ENCODE results near the gene CSRP3. TPM values are rescaled to one million over a fixed set of nuclear protein-coding genes. Genes with fewer than 3 reads are reported as not detected.
A peak's percentile ranks its signal among the peaks of the same experiment; 100 is the strongest.

The CSRP3 gene
- total and polyA plus RNA-seq, 4 experiments from 2014 or later = not detected

GRCh38 chr11:19243143-19243542 is 41.4 kb upstream of the CSRP3 start:
- no peaks in the 10 kb centered on the region for H3K9me3 ChIP-seq (ENCODE audit: control insufficient read depth in 1 of 2, low read length in 2 of 2)
- ChIA-PET POLR2A (ENCODE audit: partially characterized antibody) (no interaction called here), CTCF (ENCODE audit: partially characterized antibody) (interaction anchor here (1.2 kb wide), 1 partner anchor 11 kb away, joined by 3 read pairs; no protein-coding TSS in a partner anchor)
- H3K27ac Mint-ChIP-seq = no peak overlapping the region
- no peaks in the 10 kb centered on the region for H3K36me3 ChIP-seq (ENCODE audit: insufficient read depth, low read length)
- H3K4me1 Mint-ChIP-seq = peaks cover 7 to 23% (median 13%) of the 10 kb centered on the region in 4 donors
- H3K4me3 Mint-ChIP-seq = peak overlapping the region in 4 of 8 donors; percentile 52 to 90 (median 86)
- no peak for DNase-seq
- H3K27me3 Mint-ChIP-seq = peaks cover 26 to 34% of the 10 kb centered on the region in 2 donors
- no peak overlapping the region for H3K27ac ChIP-seq (ENCODE audit: low read depth, low read length)
- intact Hi-C loops (cut with micrococcal nuclease) = no loop called here
- H3K36me3 Mint-ChIP-seq = peaks cover 0 to 2% of the 10 kb centered on the region in 2 donors
- peaks cover 10% of the 10 kb centered on the region for H3K27me3 ChIP-seq (ENCODE audit: insufficient read depth, low read length)
- peaks cover 14% of the 10 kb centered on the region for H3K4me1 ChIP-seq (ENCODE audit: insufficient read depth, low read length)
- no peak overlapping the region for H3K4me3 ChIP-seq (ENCODE audit: low read length in 2 of 2)
- no peaks in the 10 kb centered on the region for H3K9me3 Mint-ChIP-seq

- ChIA-PET CTCF (ENCODE audit: partially characterized antibody) (interaction anchor here (1.2 kb wide), 1 partner anchor 10 kb away, joined by 3 read pairs; no protein-coding TSS in a partner anchor), POLR2A (ENCODE audit: partially characterized antibody) (no interaction called here)
- H3K9me3 ChIP-seq (ENCODE audit: control insufficient read depth in 1 of 2, low read length in 2 of 2) = no peaks in the 10 kb centered on the region
- peaks cover 14% of the 10 kb centered on the region for H3K4me1 ChIP-seq (ENCODE audit: insufficient read depth, low read length)
- H3K4me3 ChIP-seq (ENCODE audit: low read length in 2 of 2) = peak overlapping the region in 1 of 2 donors; percentile 89
- peaks cover 0 to 2% of the 10 kb centered on the region in 2 donors for H3K36me3 Mint-ChIP-seq
- peaks cover 7 to 23% (median 13%) of the 10 kb centered on the region in 4 donors for H3K4me1 Mint-ChIP-seq
- intact Hi-C loops (cut with micrococcal nuclease) = no loop called here
- H3K4me3 Mint-ChIP-seq = peak overlapping the region; percentile 82 to 90 (median 86)
- H3K9me3 Mint-ChIP-seq = no peaks in the 10 kb centered on the region
- H3K27ac Mint-ChIP-seq = peak overlapping the region in 3 of 7 donors; percentile 67 to 90 (median 75)
- no peak overlapping the region for H3K27ac ChIP-seq (ENCODE audit: low read depth, low read length)
- peaks cover 10% of the 10 kb centered on the region for H3K27me3 ChIP-seq (ENCODE audit: insufficient read depth, low read length)
- peaks cover 26 to 34% of the 10 kb centered on the region in 2 donors for H3K27me3 Mint-ChIP-seq
- no peaks in the 10 kb centered on the region for H3K36me3 ChIP-seq (ENCODE audit: insufficient read depth, low read length)
- no peak for DNase-seq
Observed at GRCh38 chr11:19242179-19242932, 40.6 kb upstream of the CSRP3 start.

- Mint-ChIP-seq H3K27ac (peak overlapping the region in 1 of 7 donors; percentile 67), H3K36me3 (peaks cover 0 to 2% of the 10 kb centered on the region in 2 donors), H3K27me3 (peaks cover 26 to 29% of the 10 kb centered on the region in 2 donors), H3K4me1 (peaks cover 7 to 23% (median 13%) of the 10 kb centered on the region in 4 donors), H3K9me3 (no peaks in the 10 kb centered on the region), H3K4me3 (peak overlapping the region; percentile 82 to 92 (median 86))
- intact Hi-C loops (cut with micrococcal nuclease) = no loop called here
- ChIA-PET CTCF (ENCODE audit: partially characterized antibody) (no interaction called here), POLR2A (ENCODE audit: partially characterized antibody) (no interaction called here)
- H3K9me3 ChIP-seq (ENCODE audit: control insufficient read depth in 1 of 2, low read length in 2 of 2) = no peaks in the 10 kb centered on the region
- no peak overlapping the region for H3K27ac ChIP-seq (ENCODE audit: low read depth, low read length)
- H3K27me3 ChIP-seq (ENCODE audit: insufficient read depth, low read length) = peaks cover 10% of the 10 kb centered on the region
- DNase-seq = no peak
- H3K4me1 ChIP-seq (ENCODE audit: insufficient read depth, low read length) = peaks cover 14% of the 10 kb centered on the region
- no peaks in the 10 kb centered on the region for H3K36me3 ChIP-seq (ENCODE audit: insufficient read depth, low read length)
- H3K4me3 ChIP-seq (ENCODE audit: low read length in 2 of 2) = peak overlapping the region in 1 of 2 donors; percentile 89
Observed at GRCh38 chr11:19241260-19242178, 39.7 kb upstream of the CSRP3 start.

GRCh38 chr11:19240420-19241259 is 38.9 kb upstream of the CSRP3 start, which contains the start of gene E2F8:
E2F8 (minus strand) TSS chr11:19240945; CDS start chr11:19240121, 824 bp downstream.
- Mint-ChIP-seq H3K4me3 (peak within 1 kb of the TSS; percentile 85 to 92 (median 88)), H3K9me3 (no peaks in the 10 kb centered on the region), H3K4me1 (peaks cover 7 to 23% (median 13%) of the 10 kb centered on the region in 4 donors), H3K27me3 (peaks cover 23% of the 10 kb centered on the region in 2 donors), H3K36me3 (peaks cover 0 to 2% of the 10 kb centered on the region in 2 donors), H3K27ac (peak within 1 kb of the TSS in 5 of 7 donors; percentile 29 to 82 (median 70))
- intact Hi-C loops (cut with micrococcal nuclease) = loop anchor here (1.0 kb wide), 1 partner anchor 123 kb away; the partner anchor contains the start of gene ZDHHC13
- no peaks in the 10 kb centered on the region for H3K9me3 ChIP-seq (ENCODE audit: control insufficient read depth in 1 of 2, low read length in 2 of 2)
- CTCF ChIA-PET (ENCODE audit: partially characterized antibody) = no interaction called here
- POLR2A ChIA-PET (ENCODE audit: partially characterized antibody) = no interaction called here
- peaks cover 14% of the 10 kb centered on the region for H3K4me1 ChIP-seq (ENCODE audit: insufficient read depth, low read length)
- no peaks in the 10 kb centered on the region for H3K36me3 ChIP-seq (ENCODE audit: insufficient read depth, low read length)
- H3K4me3 ChIP-seq (ENCODE audit: low read length in 2 of 2) = peak within 1 kb of the TSS; percentile 37 to 89
- peaks cover 10% of the 10 kb centered on the region for H3K27me3 ChIP-seq (ENCODE audit: insufficient read depth, low read length)
- H3K27ac ChIP-seq (ENCODE audit: low read depth, low read length) = no peak within 1 kb of the TSS
- DNase-seq = peak; percentile 75 to 81 (median 76)

DNA sequence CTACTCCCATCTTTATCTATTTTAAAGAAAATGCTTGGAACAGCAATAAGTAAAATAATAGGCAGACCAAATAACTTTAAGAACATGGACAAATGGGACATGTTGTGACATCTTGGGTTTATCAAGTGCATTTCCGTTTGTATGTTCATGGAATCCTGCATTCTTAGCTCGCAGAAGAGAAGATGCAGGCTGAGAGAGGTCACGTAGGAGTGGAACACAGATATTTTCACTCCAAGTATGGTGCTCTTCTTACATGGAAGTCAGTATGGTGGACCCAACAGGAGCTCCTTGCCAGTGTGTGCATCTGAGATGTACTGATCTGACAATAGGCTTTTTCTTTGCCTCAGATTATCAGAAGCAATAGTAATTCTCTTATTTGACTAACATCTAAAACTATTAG is 37.3 kb upstream of the CSRP3 start:
- peaks cover 7 to 23% (median 13%) of the 10 kb centered on the region in 4 donors for H3K4me1 Mint-ChIP-seq
- intact Hi-C loops (cut with micrococcal nuclease) = no loop called here
- DNase-seq = no peak
- no peaks in the 10 kb centered on the region for H3K9me3 Mint-ChIP-seq
- H3K4me3 Mint-ChIP-seq = peak overlapping the region in 6 of 8 donors; percentile 4 to 65 (median 41)
- peaks cover 14% of the 10 kb centered on the region for H3K4me1 ChIP-seq (ENCODE audit: insufficient read depth, low read length)
- no peaks in the 10 kb centered on the region for H3K36me3 ChIP-seq (ENCODE audit: insufficient read depth, low read length)
- H3K4me3 ChIP-seq (ENCODE audit: low read length in 2 of 2) = no peak overlapping the region
- H3K27ac Mint-ChIP-seq = peak overlapping the region in 2 of 7 donors; percentile 18 to 24
- peaks cover 21% of the 10 kb centered on the region in 2 donors for H3K27me3 Mint-ChIP-seq
- ChIA-PET CTCF (ENCODE audit: partially characterized antibody) (no interaction called here), POLR2A (ENCODE audit: partially characterized antibody) (no interaction called here)
- peaks cover 0 to 2% of the 10 kb centered on the region in 2 donors for H3K36me3 Mint-ChIP-seq
- H3K9me3 ChIP-seq (ENCODE audit: control insufficient read depth in 1 of 2, low read length in 2 of 2) = no peaks in the 10 kb centered on the region
- H3K27ac ChIP-seq (ENCODE audit: low read depth, low read length) = no peak overlapping the region
- H3K27me3 ChIP-seq (ENCODE audit: insufficient read depth, low read length) = peaks cover 10% of the 10 kb centered on the region

DNA sequence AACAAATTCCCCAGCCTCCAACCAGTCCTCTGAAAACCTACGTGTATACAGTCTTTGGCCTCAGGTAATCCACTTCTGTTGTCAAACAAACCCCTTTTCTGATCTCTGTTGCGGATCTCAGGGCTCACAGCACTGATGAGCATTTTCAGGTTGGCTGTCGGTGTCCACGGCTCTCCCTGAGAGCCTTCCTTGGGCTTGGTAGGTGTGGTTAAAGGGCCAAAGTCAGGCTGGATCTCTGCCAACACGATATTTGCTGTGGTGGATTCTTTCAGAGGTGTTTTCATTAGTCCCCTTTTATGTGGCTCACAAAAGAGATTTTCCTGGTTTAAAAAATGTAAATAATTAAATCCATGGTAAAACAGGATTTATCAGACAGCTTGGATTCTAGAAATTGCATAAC is 36.0 kb upstream of the CSRP3 start:
- Mint-ChIP-seq H3K36me3 (peaks cover 0 to 2% of the 10 kb centered on the region in 2 donors), H3K4me1 (peaks cover 7 to 21% (median 13%) of the 10 kb centered on the region in 4 donors), H3K4me3 (no peak overlapping the region), H3K27ac (no peak overlapping the region), H3K27me3 (peaks cover 11 to 13% of the 10 kb centered on the region in 2 donors), H3K9me3 (no peaks in the 10 kb centered on the region)
- peaks cover 14% of the 10 kb centered on the region for H3K4me1 ChIP-seq (ENCODE audit: insufficient read depth, low read length)
- CTCF ChIA-PET (ENCODE audit: partially characterized antibody) = interaction anchor here (1.9 kb wide), 1 partner anchor 21 kb away, joined by 6 read pairs; no protein-coding TSS in a partner anchor
- H3K36me3 ChIP-seq (ENCODE audit: insufficient read depth, low read length) = no peaks in the 10 kb centered on the region
- no peak overlapping the region for H3K27ac ChIP-seq (ENCODE audit: low read depth, low read length)
- H3K4me3 ChIP-seq (ENCODE audit: low read length in 2 of 2) = no peak overlapping the region
- intact Hi-C loops (cut with micrococcal nuclease) = no loop called here
- POLR2A ChIA-PET (ENCODE audit: partially characterized antibody) = no interaction called here
- H3K9me3 ChIP-seq (ENCODE audit: control insufficient read depth in 1 of 2, low read length in 2 of 2) = no peaks in the 10 kb centered on the region
- H3K27me3 ChIP-seq (ENCODE audit: insufficient read depth, low read length) = peaks cover 10% of the 10 kb centered on the region
- no peak for DNase-seq
